ENCODE results near the gene WDR33.

The WDR33 gene

GRCh38 chr2:127670055-127670956 is 140.7 kb downstream of the WDR33 start:
- no peak for DNase-seq

GRCh38 chr2:127669056-127669455 is 141.9 kb downstream of the WDR33 start:
- no peak for DNase-seq

GRCh38 chr2:127665267-127665893 is 145.6 kb downstream of the WDR33 start:
- DNase-seq, result no peak

- DNase-seq, result no peak
Measured at GRCh38 chr2:127664895-127665225, 146.1 kb downstream of the WDR33 start.

- no peak for DNase-seq
Measured at GRCh38 chr2:127664065-127664894, 146.7 kb downstream of the WDR33 start.

- DNase-seq, result no peak
Measured at GRCh38 chr2:127663566-127664064, 147.4 kb downstream of the WDR33 start.

GRCh38 chr2:127662937-127663565 is 147.9 kb downstream of the WDR33 start:
- DNase-seq, result no peak

GRCh38 chr2:127661949-127662510 is 148.9 kb downstream of the WDR33 start:
- DNase-seq, result no peak

GRCh38 chr2:127661072-127661649 is 149.8 kb downstream of the WDR33 start:
- DNase-seq, result no peak

- no peak for DNase-seq
Measured at GRCh38 chr2:127660291-127660578, 150.7 kb downstream of the WDR33 start.

GRCh38 chr2:127659408-127660290 is 151.3 kb downstream of the WDR33 start:
- DNase-seq, result no peak

GRCh38 chr2:127658641-127659407 is 152.1 kb downstream of the WDR33 start:
- no peak for DNase-seq

- no peak for DNase-seq
Measured at GRCh38 chr2:127658146-127658545, 152.8 kb downstream of the WDR33 start.

GRCh38 chr2:127657232-127657595 is 153.8 kb downstream of the WDR33 start:
- DNase-seq, result no peak

GRCh38 chr2:127656569-127657231 is 154.3 kb downstream of the WDR33 start:
- DNase-seq, result no peak

GRCh38 chr2:127655209-127656073 is 155.5 kb downstream of the WDR33 start:
- DNase-seq, result no peak

GRCh38 chr2:127654838-127655175 is 156.2 kb downstream of the WDR33 start:
- no peak for DNase-seq

GRCh38 chr2:127654084-127654837 is 156.7 kb downstream of the WDR33 start:
- no peak for DNase-seq

Data from NCI-H446 treated with DMSO at 0.1 percent for 48 hours (cell line).